BE2C (cell line): Measurements from ENCODE around the gene SNTN. TPM values are rescaled to one million over a fixed set of nuclear protein-coding genes. Genes with fewer than 3 reads are reported as not detected.

ENCODE experiments used
- DNase-seq: peaks from one replicate; pipeline ENCODE4 v3.0.0-alpha.2; 2020
- H3K27me3 ChIP-seq: fragments of 250-450 bp; sonication (Bioruptor Pico); 2 replicates; pipeline ENCODE4 v1.5.1; 2020; ENCODE audit warnings: mild to moderate bottlenecking
- H3K36me3 ChIP-seq: fragments of 250-450 bp; sonication (Bioruptor Pico); 2 replicates; pipeline ENCODE4 v1.5.1; 2020; ENCODE audit warnings: mild to moderate bottlenecking
- H3K4me1 ChIP-seq: fragments of 250-450 bp; sonication (Bioruptor Pico); 2 replicates; pipeline ENCODE4 v1.5.1; 2020
- H3K4me3 ChIP-seq: 2 replicates; pipeline ENCODE4 v1.5.1; 2011; ENCODE audit warnings: low read depth, low read length
- H3K9me3 ChIP-seq: fragments of 250-450 bp; sonication (Bioruptor Pico); 2 replicates; pipeline ENCODE4 v1.5.1; 2020
- CTCF ChIP-seq: IDR thresholded peaks from 2 replicates; pipeline ENCODE4 v1.5.1; 2012; ENCODE audit warnings: mild to moderate bottlenecking, low read depth, low read length
- polyA plus RNA-seq: library from polyadenylated mRNA; unstranded; fragments of >200 nt; gene quantifications from one replicate; pipeline ENCODE4 v1.2.1, GENCODE V29; 2012; ENCODE audit warnings: low read depth, missing spikeins; ENCODE audit not compliant: insufficient read length, insufficient read depth

Gene SNTN
- not detected for polyA plus RNA-seq

GRCh38 chr3:63652066-63652725 is at the start of gene SNTN:
Gene SNTN, plus strand, starts transcription at chr3:63652675. Its CDS starts 13 bp downstream, at chr3:63652688.
- no peaks in the 10 kb centered on the region for H3K4me1 ChIP-seq
- no peaks in the 10 kb centered on the region for H3K36me3 ChIP-seq
- H3K27me3 ChIP-seq = peaks cover 4% of the 10 kb centered on the region; the same call in 1 of the 2 replicates
- H3K4me3 ChIP-seq = no peak within 1 kb of the TSS
- H3K9me3 ChIP-seq = no peaks in the 10 kb centered on the region
- no peak for TF ChIP-seq CTCF
- DNase-seq = no peak

- Histone ChIP-seq H3K4me3 (no peak overlapping the region), H3K36me3 (no peaks in the 10 kb centered on the region), H3K9me3 (no peaks in the 10 kb centered on the region), H3K4me1 (no peaks in the 10 kb centered on the region), H3K27me3 (peaks cover 27% of the 10 kb centered on the region)
- TF ChIP-seq CTCF = no peak
- no peak for DNase-seq
Measured at GRCh38 chr3:63607716-63608115, 44.8 kb upstream of the SNTN start.

- TF ChIP-seq CTCF = no peak
- Histone ChIP-seq H3K9me3 (no peaks in the 10 kb centered on the region), H3K27me3 (peaks cover 27% of the 10 kb centered on the region), H3K36me3 (no peaks in the 10 kb centered on the region), H3K4me1 (no peaks in the 10 kb centered on the region), H3K4me3 (no peak overlapping the region)
- no peak for DNase-seq
Measured at GRCh38 chr3:63609408-63609807, 43.1 kb upstream of the SNTN start.

- H3K9me3 ChIP-seq = no peaks in the 10 kb centered on the region
- peaks cover 27% of the 10 kb centered on the region for H3K27me3 ChIP-seq
- H3K36me3 ChIP-seq = no peaks in the 10 kb centered on the region
- TF ChIP-seq CTCF = no peak
- no peaks in the 10 kb centered on the region for H3K4me1 ChIP-seq
- H3K4me3 ChIP-seq = no peak overlapping the region
- DNase-seq = no peak
Measured at GRCh38 chr3:63609834-63610233, 42.6 kb upstream of the SNTN start.

GRCh38 chr3:63611382-63611781 is 41.1 kb upstream of the SNTN start:
- DNase-seq = no peak
- H3K36me3 ChIP-seq = no peaks in the 10 kb centered on the region

More at GRCh38 chr3:63611382-63611781, 41.1 kb upstream of the SNTN start:
- Histone ChIP-seq H3K27me3 (peaks cover 21% of the 10 kb centered on the region), H3K4me3 (no peak overlapping the region), H3K9me3 (no peaks in the 10 kb centered on the region), H3K4me1 (no peaks in the 10 kb centered on the region)
- TF ChIP-seq CTCF = no peak
